K562 (cell line): ENCODE results near the gene SNX20. TPM values are rescaled to one million over a fixed set of nuclear protein-coding genes. Genes with fewer than 3 reads are reported as not detected.

ENCODE experiments used
- ATAC-seq: fragments of 200-7000 bp; cut with Tn5 transposase; 3 replicates; pipeline ENCODE4 v1.9.1; 2020; ENCODE audit warnings: moderate library complexity
- BruUV-seq: library from RNA; stranded (reverse); fragments of 400-500 nt; replicated peaks from 2 replicates; lab custom pipeline; 2021; lab: Mats Ljungman, UMichigan
- CTCF ChIA-PET: fragments of 300-600 bp; formaldehyde crosslinking; extraction: SDS; loops from one replicate; lab custom pipeline; 2021; ENCODE audit warnings: low intra/inter-chr PET ratio; lab: Yijun Ruan, JAX
- POLR2A ChIA-PET: fragments of 300-600, 350-650 bp; sonication (Branson Sonifier 250); formaldehyde crosslinking; extraction: SDS; loops from one replicate; lab custom pipeline; 2021; ENCODE audit warnings: antibody characterized with exemption, inconsistent platforms; lab: Yijun Ruan, JAX
- DNase-seq, 4 experiments: peaks; one replicate each; pipeline versions ENCODE4 v3.0.0 to v3.0.0-alpha.2; 2011 to 2018; ENCODE audit warnings: low spot score in 3 of 4, mixed read lengths in 3 of 4; ENCODE audit errors: extremely low read depth in 1 of 4
- FAIRE-seq: peaks from 2 replicates; lab custom pipeline; 2011; peaks lifted over from hg19 to GRCh38; lab: Jason Lieb, UNC
- H2AFZ ChIP-seq: 2 replicates; pipeline ENCODE4 v1.6.0; 2011; ENCODE audit warnings: low read depth, low read length, control low read depth, inconsistent platforms
- H3K27ac ChIP-seq: fragments of 200-600 bp; 3 replicates; pipeline ENCODE4 v1.8.0; 2011; ENCODE audit warnings: low read depth, mild to moderate bottlenecking, control low read depth, inconsistent platforms, low read length, moderate library complexity, mixed read lengths; ENCODE audit errors: extremely low read depth
- H3K27me3 ChIP-seq, 2 experiments: fragments of 300-600 bp in 1 of 2; 2 replicates in 1 of 2; 3 replicates in 1 of 2; pipeline versions ENCODE4 v1.6.0 to v1.8.0; 2011; ENCODE audit warnings: inconsistent platforms in 2 of 2, low read length in 2 of 2, mild to moderate bottlenecking in 1 of 2, mixed read lengths in 1 of 2, moderate library complexity in 1 of 2; ENCODE audit not compliant: control insufficient read depth in 2 of 2, insufficient read depth in 2 of 2
- H3K36me3 ChIP-seq: fragments of 300-600 bp; 3 replicates; pipeline ENCODE4 v1.8.0; 2011; ENCODE audit warnings: mild to moderate bottlenecking, low read length, inconsistent platforms; ENCODE audit not compliant: control insufficient read depth, insufficient read depth
- H3K4me1 ChIP-seq, 2 experiments: fragments of 200-600 bp in 1 of 2; replicated peaks in 1 of 2; 2 replicates in 1 of 2; 3 replicates in 1 of 2; pipeline versions ENCODE4 v1.5.1 to v1.8.0; 2011; ENCODE audit warnings: inconsistent platforms in 2 of 2, low read length in 2 of 2, mild to moderate bottlenecking in 1 of 2, mixed read lengths in 1 of 2, moderate library complexity in 1 of 2; ENCODE audit not compliant: control insufficient read depth in 2 of 2, insufficient read depth in 2 of 2
- H3K4me2 ChIP-seq: 2 replicates; pipeline ENCODE4 v1.6.1; 2011; ENCODE audit warnings: low read length, control low read depth, inconsistent platforms, mixed read lengths; ENCODE audit not compliant: insufficient read depth
- H3K4me3 ChIP-seq: fragments of 200-600 bp; sonication (generic), shearing (Covaris generic); 2 replicates; pipeline ENCODE4 v1.5.1; 2016; ENCODE audit warnings: control low read depth, inconsistent platforms
- H3K79me2 ChIP-seq: fragments of 200-600 bp; 3 replicates; pipeline ENCODE4 v1.8.0; 2011; ENCODE audit warnings: low read length, inconsistent platforms; ENCODE audit not compliant: control insufficient read depth, insufficient read depth
- H3K9ac ChIP-seq, 2 experiments: 2 replicates each; pipeline versions ENCODE4 v1.6.0 to v1.6.1; 2011; ENCODE audit warnings: low read depth in 2 of 2, low read length in 2 of 2, control low read depth in 1 of 2, inconsistent platforms in 1 of 2, mild to moderate bottlenecking in 1 of 2, mixed read lengths in 1 of 2; ENCODE audit not compliant: insufficient read depth in 1 of 2
- H3K9me1 ChIP-seq: one replicate; pipeline ENCODE4 v1.6.0; 2011; ENCODE audit warnings: inconsistent platforms, mild to moderate bottlenecking, low read length, moderate library complexity; ENCODE audit not compliant: control insufficient read depth, insufficient read depth
- H3K9me3 ChIP-seq: replicated peaks from 2 replicates; pipeline ENCODE4 v1.5.1; 2011; ENCODE audit warnings: low read depth, low read length, inconsistent platforms; ENCODE audit not compliant: control insufficient read depth, insufficient read depth
- H4K20me1 ChIP-seq: replicated peaks from 2 replicates; pipeline ENCODE4 v1.6.1; 2011; ENCODE audit warnings: low read length, inconsistent platforms, mixed read lengths; ENCODE audit not compliant: control insufficient read depth, insufficient read depth
- ARHGAP35 ChIP-seq: fragments of 450-650 bp; IDR thresholded peaks from 2 replicates; pipeline ENCODE4 v1.6.1; 2018; ENCODE audit not compliant: partially characterized antibody
- DACH1 ChIP-seq: fragments of 450-650 bp; IDR thresholded peaks from 2 replicates; pipeline ENCODE4 v1.6.1; 2018; ENCODE audit not compliant: partially characterized antibody
- HMG20B ChIP-seq: fragments of 250-450 bp; sonication (Bioruptor Pico); IDR thresholded peaks from 2 replicates; pipeline ENCODE4 v1.5.0; 2021; ENCODE audit warnings: mild to moderate bottlenecking
- NR2C1 ChIP-seq, 2 experiments: fragments of 450-650 bp; IDR thresholded peaks; 2 replicates each; pipeline ENCODE4 v1.6.1; 2017; ENCODE audit warnings: mild to moderate bottlenecking in 2 of 2, antibody characterized with exemption in 1 of 2, inconsistent platforms in 1 of 2, missing compliant biosample characterization in 1 of 2, missing genetic modification characterization in 1 of 2
- TAL1 ChIP-seq: fragments of 450-650 bp; IDR thresholded peaks from 2 replicates; pipeline ENCODE4 v1.6.1; 2016; ENCODE audit warnings: mild to moderate bottlenecking
- ZNF551 ChIP-seq: fragments of 250-450 bp; sonication (Bioruptor Pico); IDR thresholded peaks from 2 replicates; pipeline ENCODE4 v1.5.0; 2021; ENCODE audit warnings: mild to moderate bottlenecking, moderate library complexity
- ZNF644 ChIP-seq: fragments of 200-800 bp; sonication (Bioruptor generic); IDR thresholded peaks from 2 replicates; pipeline ENCODE4 v1.6.1; 2016; ENCODE audit warnings: low read depth, missing genetic modification characterization, missing compliant biosample characterization
- WGBS: fragments of 100-300 bp; shearing (Covaris generic); methylation state at CpG from one replicate; pipeline ENCODE4 v1.1.6; 2016; ENCODE audit warnings: low coverage, mixed read lengths; ENCODE audit not compliant: insufficient coverage; ENCODE audit errors: missing lambda C conversion rate; 5-methylcytosine and 5-hydroxymethylcytosine counted together
- in situ Hi-C: fragments of 300-500 bp; cut with MboI; formaldehyde crosslinking; loops from 4 replicates; pipeline ENCODE4 v1.15.0; 2018; ENCODE audit warnings: inconsistent platforms, mixed read lengths
- intact Hi-C: fragments of 100-400 bp; cut with micrococcal nuclease; formaldehyde crosslinking; loops from 2 replicates; pipeline ENCODE4 v1.14.2; 2022
- polyA plus RNA-seq, 8 experiments: library from polyadenylated mRNA; depleted of rRNA in 4 of 8; stranded (reverse) in 5 of 8; unstranded in 3 of 8; fragments of >200 nt; fragmentation: Nextera tagmentation in 2 of 8; fragmentation: Illumina TruSeq in 1 of 8; extraction: Ambion mirVana in 2 of 8; extraction: Trizol in 1 of 8; gene quantifications; 2 replicates each; pipeline versions ENCODE4 v1.2.1 to v1.2.3, GENCODE V29; 2011 to 2014; ENCODE audit warnings: inconsistent platforms in 1 of 8, missing spikeins in 1 of 8
- total RNA-seq, 7 experiments: library from RNA; depleted of rRNA in 6 of 7; stranded (reverse); fragments of >200 nt in 6 of 7; fragmentation: Illumina TruSeq in 2 of 7; extraction: Trizol in 2 of 7; gene quantifications; 2 replicates each; pipeline versions ENCODE4 v1.2.1 to v1.2.3, GENCODE V29; 2011 to 2021; ENCODE audit warnings: low replicate concordance in 1 of 7

Gene SNX20
- total and polyA plus RNA-seq, 9 of the 15 experiments (the other 6 are each of a cell fraction or from before 2014, with no cell fraction given), result 0.04 to 0.07 TPM; not detected in 7

DNA sequence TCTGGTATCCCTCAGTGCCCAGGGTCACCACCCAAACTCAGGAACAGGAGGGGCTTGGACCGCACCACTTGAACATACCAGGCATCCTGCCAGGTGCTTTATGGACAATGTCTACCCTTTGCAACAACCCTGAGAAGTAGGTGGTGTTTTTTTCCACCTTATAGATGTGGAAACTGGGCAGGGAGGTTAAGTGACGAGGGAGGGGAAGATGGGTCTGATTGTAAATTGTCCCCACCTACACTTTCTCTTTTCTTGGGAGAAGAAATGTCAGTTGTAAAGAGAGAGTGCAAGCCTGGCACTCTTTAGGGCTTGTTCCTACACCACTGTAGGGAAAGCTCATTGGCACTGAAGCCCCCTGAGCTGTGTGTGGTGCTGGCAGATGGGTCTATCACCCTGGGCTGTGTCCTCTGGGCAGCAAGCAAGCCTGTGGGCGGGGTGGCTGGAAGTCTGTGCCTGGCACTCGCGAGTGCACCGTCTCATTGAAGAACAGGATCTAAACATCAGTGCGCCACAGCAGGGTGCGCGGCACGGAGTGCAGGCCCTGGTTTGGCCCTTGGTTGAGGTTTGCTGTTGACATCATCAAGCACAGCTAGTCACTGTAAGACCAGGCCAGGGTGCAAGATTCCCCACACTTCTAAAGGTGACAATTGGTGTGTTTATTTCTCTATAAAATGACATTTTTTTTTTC is 27.4 kb upstream of the SNX20 start:
- H3K36me3 ChIP-seq, result no peaks in the 10 kb centered on the region
- intact Hi-C loops, result no loop called here
- no peak overlapping the region for H3K4me2 ChIP-seq
- WGBS, result 11% methylated on average over 10 of the region's 10 CpGs
- H3K9me3 ChIP-seq, result no peaks in the 10 kb centered on the region
- TF ChIP-seq DACH1 (no peak), TAL1 (no peak), ZNF551 (no peak), ARHGAP35 (no peak), ZNF644 (tag) (no peak), NR2C1 (IDR thresholded peaks at IDR 0.05) (no peak), NR2C1 (tag; IDR thresholded peaks at IDR 0.05) (no peak), HMG20B (CRISPR knock-in tag) (no peak)
- TF ChIP-seq, all 486 proteins: peak for 0
- no TSS peak for BruUV-seq
- H3K27ac ChIP-seq, result no peak overlapping the region
- no peak overlapping the region for H2AFZ ChIP-seq
- H3K27me3 ChIP-seq, result peaks cover 12 to 37% of the 10 kb centered on the region in 2 experiments; a peak in 4 of 5 replicates
- FAIRE-seq (no peak), DNase-seq (no peak), ATAC-seq (no peak)
- in situ Hi-C loops, result no loop called here
- H4K20me1 ChIP-seq, result no peaks in the 10 kb centered on the region
- ChIA-PET POLR2A (no interaction called here), CTCF (interaction anchor here (0.5 kb wide), 1 partner anchor 701 kb away, joined by 4 read pairs; no protein-coding TSS in a partner anchor)
- H3K79me2 ChIP-seq, result no peaks in the 10 kb centered on the region
- peaks cover 0 to 13% of the 10 kb centered on the region in 2 experiments; a peak in 3 of 5 replicates for H3K4me1 ChIP-seq
- H3K4me3 ChIP-seq, result no peak overlapping the region
- no peaks in the 10 kb centered on the region for H3K9me1 ChIP-seq
- H3K9ac ChIP-seq, result no peak overlapping the region
